MCF 10A (cell line): ENCODE data around the gene CDK4. TPM values are rescaled to one million over a fixed set of nuclear protein-coding genes. Genes with fewer than 3 reads are reported as not detected.

Experiments
- BruUV-seq: library from RNA; stranded (reverse); fragments of 400-500 nt; replicated peaks from 2 replicates; lab custom pipeline; 2021; lab: Mats Ljungman, UMichigan
- CTCF ChIA-PET: fragments of 300-600 bp; sonication (Branson Sonifier 250); formaldehyde crosslinking; extraction: SDS; loops from one replicate; lab custom pipeline; 2021; ENCODE audit warnings: antibody characterized with exemption, inconsistent platforms; lab: Yijun Ruan, JAX
- POLR2A ChIA-PET: fragments of 300-600, 350-650 bp; sonication (Branson Sonifier 250); formaldehyde crosslinking; extraction: SDS; loops from one replicate; lab custom pipeline; 2020; ENCODE audit warnings: antibody characterized with exemption, inconsistent platforms; lab: Yijun Ruan, JAX
- DNase-seq: peaks from one replicate; pipeline ENCODE4 v3.0.0-alpha.2; 2018; ENCODE audit not compliant: unreplicated experiment
- H3K27ac Mint-ChIP-seq: one replicate; pipeline ENCODE4 v1.8.0; 2022; ENCODE audit warnings: mild to moderate bottlenecking, low read depth, mixed read lengths; ENCODE audit not compliant: unreplicated experiment
- H3K27me3 Mint-ChIP-seq: one replicate; pipeline ENCODE4 v1.8.0; 2022; ENCODE audit warnings: mixed read lengths; ENCODE audit not compliant: insufficient read depth, unreplicated experiment
- H3K36me3 Mint-ChIP-seq: one replicate; pipeline ENCODE4 v1.8.0; 2022; ENCODE audit warnings: mild to moderate bottlenecking, moderate library complexity, mixed read lengths; ENCODE audit not compliant: insufficient read depth, unreplicated experiment
- H3K4me1 Mint-ChIP-seq: one replicate; pipeline ENCODE4 v1.8.0; 2022; ENCODE audit warnings: mixed read lengths; ENCODE audit not compliant: insufficient read depth, unreplicated experiment
- H3K4me3 Mint-ChIP-seq: one replicate; pipeline ENCODE4 v1.8.0; 2022; ENCODE audit warnings: mild to moderate bottlenecking, moderate library complexity, mixed read lengths; ENCODE audit not compliant: unreplicated experiment
- H3K9me3 Mint-ChIP-seq: one replicate; pipeline ENCODE4 v1.8.0; 2022; ENCODE audit warnings: mixed read lengths; ENCODE audit not compliant: unreplicated experiment
- intact Hi-C: fragments of 100-400 bp; cut with micrococcal nuclease; formaldehyde crosslinking; loops from 2 replicates; pipeline ENCODE4 v1.14.1; 2022
- total RNA-seq: library from RNA; stranded (reverse); gene quantifications from 2 replicates; pipeline ENCODE4 v1.2.3, GENCODE V29; 2022
- TF ChIP-seq, protein P1 (sequence below): fragments of 200-600 bp; IDR thresholded peaks from one replicate; pipeline ENCODE4 v1.8.0; 2022; ENCODE audit warnings: antibody characterized with exemption, mild to moderate bottlenecking; ENCODE audit not compliant: unreplicated experiment

The CDK4 gene
- total RNA-seq, 1 experiment from 2014 or later, result 123 TPM

DNA sequence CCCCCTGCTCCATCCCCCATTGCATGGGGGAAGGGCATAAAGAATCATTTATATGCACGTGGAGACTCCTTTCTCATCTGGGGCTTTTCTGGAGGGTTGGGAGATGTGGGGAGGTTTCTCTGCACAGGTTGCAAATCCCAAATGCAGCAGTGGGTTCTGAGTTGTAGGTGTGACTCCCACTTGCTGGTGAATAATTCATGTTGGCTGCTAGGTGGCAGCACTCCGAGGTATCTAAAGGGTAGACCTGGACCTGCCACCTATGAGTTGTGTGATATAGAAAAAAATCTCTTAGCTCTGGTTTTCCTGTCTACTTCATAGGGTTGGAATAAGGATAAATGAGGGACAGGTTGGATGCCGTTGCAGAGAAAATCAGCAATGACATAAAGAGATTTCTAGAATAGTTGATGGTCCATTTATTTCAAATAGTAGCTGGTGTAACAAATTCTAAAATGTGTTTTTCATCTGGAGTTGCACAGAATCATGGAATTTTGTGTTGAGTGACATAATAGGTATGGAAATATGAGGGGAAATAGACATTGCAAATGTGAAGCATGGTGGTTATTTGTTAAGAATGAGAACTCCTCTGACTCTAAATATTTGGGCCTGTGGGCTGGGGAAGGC, 7.4 kb upstream of the CDK4 start:
- no peak overlapping the region for H3K27ac Mint-ChIP-seq
- no peak overlapping the region for H3K4me3 Mint-ChIP-seq
- peaks cover 25% of the 10 kb centered on the region for H3K36me3 Mint-ChIP-seq
- peak; percentile 63 for DNase-seq
- POLR2A ChIA-PET, result interaction anchor here (0.6 to 2.0 kb wide), 5 partner anchors 13 to 49 kb away, joined by 3 to 8 read pairs (median 3); partner anchors contain the start of genes EEF1AKMT3, METTL1, TSFM and TSPAN31
- H3K4me1 Mint-ChIP-seq, result peaks cover 21% of the 10 kb centered on the region
- intact Hi-C loops, result no loop called here
- no peaks in the 10 kb centered on the region for H3K9me3 Mint-ChIP-seq
- no peaks in the 10 kb centered on the region for H3K27me3 Mint-ChIP-seq
- TF ChIP-seq, protein P1, sequence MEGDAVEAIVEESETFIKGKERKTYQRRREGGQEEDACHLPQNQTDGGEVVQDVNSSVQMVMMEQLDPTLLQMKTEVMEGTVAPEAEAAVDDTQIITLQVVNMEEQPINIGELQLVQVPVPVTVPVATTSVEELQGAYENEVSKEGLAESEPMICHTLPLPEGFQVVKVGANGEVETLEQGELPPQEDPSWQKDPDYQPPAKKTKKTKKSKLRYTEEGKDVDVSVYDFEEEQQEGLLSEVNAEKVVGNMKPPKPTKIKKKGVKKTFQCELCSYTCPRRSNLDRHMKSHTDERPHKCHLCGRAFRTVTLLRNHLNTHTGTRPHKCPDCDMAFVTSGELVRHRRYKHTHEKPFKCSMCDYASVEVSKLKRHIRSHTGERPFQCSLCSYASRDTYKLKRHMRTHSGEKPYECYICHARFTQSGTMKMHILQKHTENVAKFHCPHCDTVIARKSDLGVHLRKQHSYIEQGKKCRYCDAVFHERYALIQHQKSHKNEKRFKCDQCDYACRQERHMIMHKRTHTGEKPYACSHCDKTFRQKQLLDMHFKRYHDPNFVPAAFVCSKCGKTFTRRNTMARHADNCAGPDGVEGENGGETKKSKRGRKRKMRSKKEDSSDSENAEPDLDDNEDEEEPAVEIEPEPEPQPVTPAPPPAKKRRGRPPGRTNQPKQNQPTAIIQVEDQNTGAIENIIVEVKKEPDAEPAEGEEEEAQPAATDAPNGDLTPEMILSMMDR, result peak; percentile 33
- CTCF ChIA-PET, result interaction anchor here (0.6 to 2.3 kb wide), 20 partner anchors 8 to 1176 kb away, joined by 3 to 13 read pairs (median 4); partner anchors contain the start of genes EEF1AKMT3 and METTL1
- no TSS peak for BruUV-seq

DNA sequence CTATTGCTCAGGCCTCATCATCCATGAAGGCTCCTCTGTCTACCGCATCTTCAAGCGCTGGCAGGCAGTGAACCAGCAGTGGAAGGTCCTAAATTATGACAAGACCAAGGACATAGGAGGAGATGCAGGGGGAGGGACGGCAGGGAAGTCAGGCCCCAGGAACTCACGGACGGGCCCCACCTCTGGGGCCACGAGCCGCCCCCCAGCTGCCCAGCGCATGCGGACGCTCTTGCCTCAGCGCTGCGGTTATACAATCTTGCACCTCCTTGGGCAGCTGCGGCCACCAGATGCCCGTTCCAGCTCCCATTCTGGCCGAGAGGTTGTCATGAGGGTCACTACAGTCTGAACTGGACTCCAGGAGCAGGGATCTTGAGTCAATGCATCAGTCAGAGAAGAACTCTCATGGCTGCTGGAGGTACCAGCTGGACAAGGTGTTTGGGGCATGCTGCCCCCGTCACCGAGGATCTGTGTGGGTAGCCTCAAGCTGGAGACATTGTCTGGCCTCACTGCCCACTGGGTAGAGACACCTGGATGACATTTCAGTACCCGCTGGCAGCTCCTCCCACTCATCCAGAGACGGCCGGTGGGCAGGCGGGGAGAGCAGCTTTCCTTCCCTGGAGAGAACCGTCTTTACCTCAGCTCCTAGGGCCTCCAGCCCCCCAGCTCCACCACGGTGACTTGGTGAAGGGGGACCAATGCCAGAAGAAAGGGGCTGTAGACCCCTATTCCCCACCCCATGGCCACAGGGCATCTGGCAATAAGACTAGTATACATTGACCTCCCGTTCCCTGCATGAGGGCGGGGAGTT, 6.6 kb upstream of the CDK4 start:
- H3K4me1 Mint-ChIP-seq, result peaks cover 20% of the 10 kb centered on the region
- BruUV-seq, result no TSS peak
- no peak overlapping the region for H3K27ac Mint-ChIP-seq
- peaks cover 19% of the 10 kb centered on the region for H3K36me3 Mint-ChIP-seq
- CTCF ChIA-PET, result interaction anchor here (0.5 to 2.3 kb wide), 15 partner anchors 9 to 299 kb away, joined by 3 to 13 read pairs (median 4); partner anchors contain the start of gene GLI1
- DNase-seq, result no peak
- intact Hi-C loops, result no loop called here
- no peaks in the 10 kb centered on the region for H3K27me3 Mint-ChIP-seq
- no peak overlapping the region for H3K4me3 Mint-ChIP-seq
- H3K9me3 Mint-ChIP-seq, result no peaks in the 10 kb centered on the region
- TF ChIP-seq, protein P1, result no peak
- POLR2A ChIA-PET, result interaction anchor here (0.9 to 2.0 kb wide), 3 partner anchors 13 to 24 kb away, joined by 3 to 8 read pairs (median 5); partner anchors contain the start of genes EEF1AKMT3, METTL1, TSFM and TSPAN31

DNA sequence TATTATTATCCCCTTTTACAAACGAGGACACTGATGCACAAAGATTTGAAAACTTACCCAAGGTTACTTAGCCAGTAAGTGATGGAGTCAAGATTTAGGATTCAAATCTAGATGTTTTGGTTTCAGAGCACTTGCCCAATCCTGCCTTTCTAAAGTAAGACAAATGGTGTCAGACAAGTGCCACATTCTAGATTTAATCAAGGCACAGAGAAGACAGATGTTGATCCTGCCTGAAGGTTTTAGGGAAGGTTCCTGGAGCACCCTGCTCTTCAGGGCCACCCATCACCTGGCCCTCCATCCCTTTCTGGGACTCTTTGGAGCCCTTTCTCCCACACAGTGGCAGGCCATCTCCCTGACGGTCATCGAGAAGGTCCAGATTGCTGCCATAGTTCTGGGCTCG, 5.7 kb upstream of the CDK4 start:
- TF ChIP-seq, protein P1, result no peak
- no TSS peak for BruUV-seq
- peaks cover 24% of the 10 kb centered on the region for H3K4me1 Mint-ChIP-seq
- no peaks in the 10 kb centered on the region for H3K9me3 Mint-ChIP-seq
- ChIA-PET CTCF (interaction anchor here (0.6 to 2.3 kb wide), 4 partner anchors 9 to 1288 kb away, joined by 3 to 12 read pairs (median 5); partner anchors contain the start of gene CYP27B1), POLR2A (interaction anchor here (0.6 to 4.1 kb wide), 2 partner anchors 9 to 86 kb away, joined by 4 to 26 read pairs; partner anchors contain the start of gene CYP27B1)
- no peak for DNase-seq
- H3K27me3 Mint-ChIP-seq, result no peaks in the 10 kb centered on the region
- no peak overlapping the region for H3K27ac Mint-ChIP-seq
- no peak overlapping the region for H3K4me3 Mint-ChIP-seq
- peaks cover 13% of the 10 kb centered on the region for H3K36me3 Mint-ChIP-seq
- intact Hi-C loops, result no loop called here
